GM23248 (cell line): ENCODE measurements around the gene MVP.
"Not testable (repeated sequence)": the region's sequence is repeated elsewhere in the genome, so short reads cannot be mapped to it uniquely, and the experiment has no call there.

Experiments used
- EZH2 ChIP-seq: fragments of 200-600 bp; sonication (generic); IDR thresholded peaks from 2 replicates; pipeline ENCODE4 v1.6.1; 2018; ENCODE audit warnings: antibody characterized with exemption, mild to moderate bottlenecking; ENCODE audit not compliant: insufficient read depth, poor library complexity, severe bottlenecking
- EZH2phosphoT487 ChIP-seq: fragments of 200-600 bp; sonication (generic); IDR thresholded peaks from 2 replicates; pipeline ENCODE4 v1.6.1; 2018; ENCODE audit warnings: antibody characterized with exemption, moderate library complexity, mild to moderate bottlenecking, low read depth; ENCODE audit not compliant: insufficient read depth

- not testable (repeated sequence) for TF ChIP-seq EZH2, EZH2phosphoT487
Observed at GRCh38 chr16:29783094-29783953, 36.9 kb upstream of the MVP start.
